ENCODE results near the gene C1QTNF9.
"Not testable (repeated sequence)": the region's sequence is repeated elsewhere in the genome, so short reads cannot be mapped to it uniquely, and the experiment has no call there.

- not testable (repeated sequence) for TF ChIP-seq POLR2A, CTCF, POLR2AphosphoS5 (IDR thresholded peaks at IDR 0.05)
These were observed 18.2 kb downstream of the C1QTNF9 start for GRCh38 chr13:24327598-24327997.
